Suprapubic skin (tissue), 4 donors: ENCODE results near the gene SIAH3. TPM values are rescaled to one million over a fixed set of nuclear protein-coding genes. Genes with fewer than 3 reads are reported as not detected.

ENCODE experiments used
- DNase-seq, 2 donors: peaks; one replicate each; pipeline ENCODE4 v3.0.0-alpha.2; 2019; ENCODE audit warnings: low spot score in 2 of 2
- H3K27ac ChIP-seq: fragments of 200-600 bp; sonication (generic); one replicate; pipeline ENCODE4 v1.5.1; 2019
- H3K27me3 ChIP-seq: fragments of 200-600 bp; sonication (generic); one replicate; pipeline ENCODE4 v1.5.1; 2019
- H3K36me3 ChIP-seq: fragments of 200-600 bp; sonication (generic); one replicate; pipeline ENCODE4 v1.5.1; 2019
- H3K4me1 ChIP-seq: fragments of 200-600 bp; sonication (generic); one replicate; pipeline ENCODE4 v1.5.1; 2019
- H3K4me3 ChIP-seq: fragments of 200-600 bp; sonication (generic); one replicate; pipeline ENCODE4 v1.5.1; 2019; ENCODE audit warnings: mild to moderate bottlenecking
- H3K9me3 ChIP-seq: fragments of 200-600 bp; sonication (generic); one replicate; pipeline ENCODE4 v1.5.1; 2019
- EP300 ChIP-seq: sonication (generic); formaldehyde crosslinking; IDR thresholded peaks from one replicate; pipeline ENCODE4 v1.6.1; 2017; ENCODE audit warnings: antibody characterized with exemption
- POLR2A ChIP-seq, 2 donors: fragments of 450-650 bp; IDR thresholded peaks; one replicate each; pipeline ENCODE4 v1.6.1; 2017; ENCODE audit warnings: antibody characterized with exemption in 2 of 2, mild to moderate bottlenecking in 2 of 2, moderate library complexity in 2 of 2
- POLR2AphosphoS5 ChIP-seq, 3 donors: sonication (generic); formaldehyde crosslinking; IDR thresholded peaks; one replicate each; pipeline ENCODE4 v1.6.1; 2017; ENCODE audit warnings: antibody characterized with exemption in 3 of 3
- WGBS: methylation state at CpG from one replicate; pipeline ENCODE4 v1.1.5; 2018; 5-methylcytosine and 5-hydroxymethylcytosine counted together
- total RNA-seq, 4 donors: library from RNA; depleted of rRNA; stranded (reverse); fragments of >200 nt; gene quantifications; one replicate each; pipeline ENCODE4 v1.1.0, GENCODE V29; 2016
- TF ChIP-seq, protein P1 (sequence below), 2 donors: fragments of 200-600 bp in 1 of 2; fragments of 450-650 bp in 1 of 2; sonication (generic) in 1 of 2; IDR thresholded peaks; one replicate each; pipeline ENCODE4 v1.5.1; 2016 to 2019; ENCODE audit warnings: antibody characterized with exemption in 2 of 2, mild to moderate bottlenecking in 1 of 2, moderate library complexity in 1 of 2

The SIAH3 gene
- total RNA-seq, 4 donors from 2014 or later, result 0.10 to 0.38 TPM; not detected in 2

DNA sequence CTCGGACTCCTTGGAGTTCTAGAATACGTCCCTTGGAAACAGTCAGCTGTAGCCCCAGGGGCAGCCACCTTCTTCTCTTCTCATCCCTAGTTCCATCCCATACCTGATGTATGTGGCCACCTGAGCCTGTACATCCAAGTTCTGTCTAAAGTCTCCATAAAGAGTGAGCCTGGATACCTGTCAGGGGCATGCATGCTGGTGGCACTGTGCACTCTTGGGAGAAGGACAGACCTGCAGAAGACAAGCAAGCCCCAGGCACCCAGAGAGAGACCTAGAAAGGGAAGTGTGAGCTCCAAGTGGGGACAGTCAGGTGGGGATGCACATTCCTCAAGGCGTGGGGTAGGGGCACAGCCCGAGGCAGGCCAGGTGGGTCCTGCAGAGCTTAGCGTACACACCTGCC is 21.4 kb downstream of the SIAH3 start:
- Histone ChIP-seq H3K36me3 (no peaks in the 10 kb centered on the region), H3K4me3 (no peak overlapping the region), H3K9me3 (no peaks in the 10 kb centered on the region), H3K4me1 (peaks cover 16% of the 10 kb centered on the region), H3K27ac (no peak overlapping the region), H3K27me3 (no peaks in the 10 kb centered on the region)
- WGBS, result 90% methylated on average over 5 of the region's 5 CpGs
- DNase-seq, result no peak
- TF ChIP-seq POLR2AphosphoS5 (IDR thresholded peaks at IDR 0.05), result no peak

GRCh38 chr13:45828256-45828968 is 23.1 kb downstream of the SIAH3 start:
- no peaks in the 10 kb centered on the region for H3K27me3 ChIP-seq
- DNase-seq, result no peak
- no peaks in the 10 kb centered on the region for H3K36me3 ChIP-seq
- no peaks in the 10 kb centered on the region for H3K9me3 ChIP-seq
- H3K27ac ChIP-seq, result no peak overlapping the region
- WGBS, result 79% methylated on average over 6 of the region's 6 CpGs
- TF ChIP-seq POLR2AphosphoS5 (IDR thresholded peaks at IDR 0.05), result no peak
- H3K4me3 ChIP-seq, result no peak overlapping the region
- peaks cover 4% of the 10 kb centered on the region for H3K4me1 ChIP-seq

DNA sequence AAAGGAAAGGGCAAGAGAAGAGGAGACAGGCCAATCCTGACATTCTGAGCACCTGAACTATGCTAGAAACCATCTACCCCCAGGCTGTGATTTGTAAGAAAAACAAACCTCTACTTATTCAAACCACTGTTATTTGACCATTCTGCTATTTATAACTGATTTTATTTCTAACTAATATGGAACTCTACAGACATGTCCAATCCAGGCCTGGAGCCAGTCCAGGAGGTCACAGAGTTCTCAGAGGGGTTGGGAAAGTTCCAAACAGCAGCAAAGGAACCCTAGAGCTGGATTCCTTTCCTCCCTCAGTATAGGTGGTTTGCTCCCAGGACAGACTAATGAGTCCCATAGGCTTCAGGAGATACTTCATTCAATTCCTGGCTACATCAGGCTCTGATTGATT is 24.2 kb downstream of the SIAH3 start:
- Histone ChIP-seq H3K36me3 (no peaks in the 10 kb centered on the region), H3K4me3 (no peak overlapping the region), H3K4me1 (no peaks in the 10 kb centered on the region), H3K27me3 (no peaks in the 10 kb centered on the region), H3K9me3 (no peaks in the 10 kb centered on the region), H3K27ac (no peak overlapping the region)
- TF ChIP-seq POLR2A (IDR thresholded peaks at IDR 0.05), result no peak
- TF ChIP-seq, protein P1, sequence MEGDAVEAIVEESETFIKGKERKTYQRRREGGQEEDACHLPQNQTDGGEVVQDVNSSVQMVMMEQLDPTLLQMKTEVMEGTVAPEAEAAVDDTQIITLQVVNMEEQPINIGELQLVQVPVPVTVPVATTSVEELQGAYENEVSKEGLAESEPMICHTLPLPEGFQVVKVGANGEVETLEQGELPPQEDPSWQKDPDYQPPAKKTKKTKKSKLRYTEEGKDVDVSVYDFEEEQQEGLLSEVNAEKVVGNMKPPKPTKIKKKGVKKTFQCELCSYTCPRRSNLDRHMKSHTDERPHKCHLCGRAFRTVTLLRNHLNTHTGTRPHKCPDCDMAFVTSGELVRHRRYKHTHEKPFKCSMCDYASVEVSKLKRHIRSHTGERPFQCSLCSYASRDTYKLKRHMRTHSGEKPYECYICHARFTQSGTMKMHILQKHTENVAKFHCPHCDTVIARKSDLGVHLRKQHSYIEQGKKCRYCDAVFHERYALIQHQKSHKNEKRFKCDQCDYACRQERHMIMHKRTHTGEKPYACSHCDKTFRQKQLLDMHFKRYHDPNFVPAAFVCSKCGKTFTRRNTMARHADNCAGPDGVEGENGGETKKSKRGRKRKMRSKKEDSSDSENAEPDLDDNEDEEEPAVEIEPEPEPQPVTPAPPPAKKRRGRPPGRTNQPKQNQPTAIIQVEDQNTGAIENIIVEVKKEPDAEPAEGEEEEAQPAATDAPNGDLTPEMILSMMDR (IDR thresholded peaks at IDR 0.05), result no peak
- no peak for TF ChIP-seq POLR2AphosphoS5 (IDR thresholded peaks at IDR 0.05)
- TF ChIP-seq EP300, result no peak
- no peak for DNase-seq

DNA sequence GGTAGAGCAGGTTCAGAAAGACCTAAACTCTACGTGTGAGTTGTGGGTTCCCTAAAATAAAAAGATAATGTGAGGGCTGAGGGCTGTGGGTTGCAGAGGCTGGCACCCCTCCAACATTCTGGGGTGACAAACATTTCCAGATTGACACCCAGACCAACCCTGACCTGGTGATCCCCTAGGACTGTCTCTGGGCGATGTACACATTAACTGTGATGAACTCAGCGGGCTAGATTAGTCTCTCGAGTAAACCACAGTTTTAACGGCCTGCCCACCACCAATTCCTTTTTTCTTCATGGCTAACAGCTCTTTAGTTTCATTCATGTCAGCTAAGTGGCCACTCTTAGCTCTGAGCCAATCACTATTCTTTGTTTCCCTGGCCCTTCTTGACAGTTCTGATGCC is 24.8 kb downstream of the SIAH3 start:
- TF ChIP-seq, protein P1 (IDR thresholded peaks at IDR 0.05), result no peak
- TF ChIP-seq POLR2AphosphoS5 (IDR thresholded peaks at IDR 0.05) (no peak), POLR2A (IDR thresholded peaks at IDR 0.05) (no peak), EP300 (no peak)
- Histone ChIP-seq H3K4me1 (no peaks in the 10 kb centered on the region), H3K27ac (no peak overlapping the region), H3K4me3 (no peak overlapping the region), H3K27me3 (no peaks in the 10 kb centered on the region), H3K9me3 (no peaks in the 10 kb centered on the region), H3K36me3 (no peaks in the 10 kb centered on the region)
- no peak for DNase-seq
- 76% methylated on average over 5 of the region's 5 CpGs for WGBS

DNA sequence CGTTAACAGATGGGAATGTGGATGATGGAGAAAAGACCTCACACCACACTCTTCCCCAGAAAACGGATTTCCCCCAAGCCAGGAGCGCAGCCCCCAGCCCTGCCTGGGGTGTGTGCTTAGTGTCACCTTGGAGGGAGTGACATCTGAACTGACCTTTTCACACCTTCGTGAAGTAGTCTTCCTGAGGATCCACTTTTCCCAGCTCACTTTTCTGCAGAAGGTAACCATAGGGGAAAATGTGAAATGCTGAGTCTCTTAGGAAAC is 26.2 kb downstream of the SIAH3 start:
- 96% methylated on average over 4 of the region's 4 CpGs for WGBS
- Histone ChIP-seq H3K27ac (no peak overlapping the region), H3K27me3 (no peaks in the 10 kb centered on the region), H3K36me3 (no peaks in the 10 kb centered on the region), H3K4me1 (no peaks in the 10 kb centered on the region), H3K4me3 (no peak overlapping the region), H3K9me3 (no peaks in the 10 kb centered on the region)
- TF ChIP-seq POLR2AphosphoS5 (IDR thresholded peaks at IDR 0.05) (no peak), POLR2A (IDR thresholded peaks at IDR 0.05) (no peak), EP300 (no peak)
- TF ChIP-seq, protein P1 (IDR thresholded peaks at IDR 0.05), result no peak
- no peak for DNase-seq

- Histone ChIP-seq H3K27me3 (no peaks in the 10 kb centered on the region), H3K4me3 (no peak overlapping the region), H3K4me1 (no peaks in the 10 kb centered on the region), H3K27ac (no peak overlapping the region), H3K9me3 (no peaks in the 10 kb centered on the region), H3K36me3 (no peaks in the 10 kb centered on the region)
- DNase-seq, result no peak
- TF ChIP-seq, protein P1 (IDR thresholded peaks at IDR 0.05), result no peak
- TF ChIP-seq EP300 (no peak), POLR2AphosphoS5 (IDR thresholded peaks at IDR 0.05) (no peak), POLR2A (IDR thresholded peaks at IDR 0.05) (no peak)
These were observed 28.0 kb downstream of the SIAH3 start for GRCh38 chr13:45823583-45823982.
